HG03095 (cell line): ENCODE measurements around the gene OR4N5.
"Not testable (repeated sequence)": the region's sequence is repeated elsewhere in the genome, so short reads cannot be mapped to it uniquely, and the experiment has no call there.

Experiments
- ATAC-seq: cut with Tn5 transposase; IDR thresholded peaks from one replicate; pipeline ENCODE4 v1.9.1; 2021; ENCODE audit warnings: moderate library complexity; ENCODE audit not compliant: unreplicated experiment

OR4N5 gene, protein sequence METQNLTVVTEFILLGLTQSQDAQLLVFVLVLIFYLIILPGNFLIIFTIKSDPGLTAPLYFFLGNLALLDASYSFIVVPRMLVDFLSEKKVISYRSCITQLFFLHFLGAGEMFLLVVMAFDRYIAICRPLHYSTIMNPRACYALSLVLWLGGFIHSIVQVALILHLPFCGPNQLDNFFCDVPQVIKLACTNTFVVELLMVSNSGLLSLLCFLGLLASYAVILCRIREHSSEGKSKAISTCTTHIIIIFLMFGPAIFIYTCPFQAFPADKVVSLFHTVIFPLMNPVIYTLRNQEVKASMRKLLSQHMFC

DNA sequence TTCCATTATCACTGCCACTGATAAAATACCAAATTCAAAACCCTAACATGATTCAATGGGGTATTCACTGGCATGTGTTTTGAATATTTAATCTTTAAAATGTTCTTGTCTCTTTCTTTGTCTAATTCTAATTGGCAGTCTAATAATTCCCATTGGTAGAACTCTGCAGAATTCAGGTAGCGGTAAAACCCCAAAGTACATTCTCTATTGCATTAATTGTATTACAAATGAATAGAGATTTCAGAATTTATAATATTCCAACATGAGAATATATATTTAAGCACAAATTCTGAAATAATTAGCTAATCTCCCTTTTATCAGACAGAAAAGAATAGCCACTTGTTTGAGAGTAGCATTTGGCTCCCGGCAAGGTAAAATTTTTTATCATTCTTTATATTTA, at the start of gene OR4N5:
OR4N5 (plus strand) TSS at position 301 of the 400 bp plus-strand sequence. CDS start 4,916 bp downstream, outside the sequence.
- ATAC-seq: no peak

DNA sequence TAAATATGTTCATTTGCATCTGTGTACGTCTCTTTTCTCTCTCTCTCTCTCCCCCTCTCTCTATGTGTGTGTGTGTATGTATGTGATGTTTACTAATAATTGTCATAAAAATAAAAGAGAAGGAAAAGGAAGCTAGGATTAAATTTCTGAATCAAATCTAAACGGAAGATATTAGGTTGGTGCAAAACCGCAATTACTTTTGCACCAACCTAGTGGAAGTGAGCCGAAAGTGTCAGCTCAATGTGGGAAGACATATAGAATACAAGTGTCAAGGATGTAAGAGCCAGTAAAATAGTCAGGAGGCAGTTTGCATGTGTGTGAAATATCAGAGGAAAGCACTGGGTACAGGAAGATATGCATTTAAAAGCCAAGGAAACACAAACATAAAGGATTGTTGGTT, 46.6 kb upstream of the OR4N5 start:
- no peak for ATAC-seq

DNA sequence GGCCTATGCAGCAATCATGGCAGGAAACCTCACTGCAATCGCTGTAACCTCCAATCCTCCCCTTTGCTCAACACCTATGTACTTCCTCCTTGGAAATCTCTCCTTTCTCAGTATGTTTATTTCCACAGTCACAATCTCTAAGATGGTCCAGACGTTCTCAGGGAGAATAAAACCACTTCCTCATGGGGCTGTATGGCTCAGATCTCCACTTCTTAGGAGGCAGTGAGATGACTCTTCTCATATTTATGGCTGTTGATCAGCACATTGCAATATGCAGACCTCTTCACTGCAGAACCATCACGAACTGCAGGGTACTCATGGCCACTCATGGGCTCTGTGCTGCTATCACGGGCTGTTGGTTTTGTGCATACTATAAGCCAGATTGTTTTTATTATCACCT, 45.2 kb upstream of the OR4N5 start:
- ATAC-seq: no peak

DNA sequence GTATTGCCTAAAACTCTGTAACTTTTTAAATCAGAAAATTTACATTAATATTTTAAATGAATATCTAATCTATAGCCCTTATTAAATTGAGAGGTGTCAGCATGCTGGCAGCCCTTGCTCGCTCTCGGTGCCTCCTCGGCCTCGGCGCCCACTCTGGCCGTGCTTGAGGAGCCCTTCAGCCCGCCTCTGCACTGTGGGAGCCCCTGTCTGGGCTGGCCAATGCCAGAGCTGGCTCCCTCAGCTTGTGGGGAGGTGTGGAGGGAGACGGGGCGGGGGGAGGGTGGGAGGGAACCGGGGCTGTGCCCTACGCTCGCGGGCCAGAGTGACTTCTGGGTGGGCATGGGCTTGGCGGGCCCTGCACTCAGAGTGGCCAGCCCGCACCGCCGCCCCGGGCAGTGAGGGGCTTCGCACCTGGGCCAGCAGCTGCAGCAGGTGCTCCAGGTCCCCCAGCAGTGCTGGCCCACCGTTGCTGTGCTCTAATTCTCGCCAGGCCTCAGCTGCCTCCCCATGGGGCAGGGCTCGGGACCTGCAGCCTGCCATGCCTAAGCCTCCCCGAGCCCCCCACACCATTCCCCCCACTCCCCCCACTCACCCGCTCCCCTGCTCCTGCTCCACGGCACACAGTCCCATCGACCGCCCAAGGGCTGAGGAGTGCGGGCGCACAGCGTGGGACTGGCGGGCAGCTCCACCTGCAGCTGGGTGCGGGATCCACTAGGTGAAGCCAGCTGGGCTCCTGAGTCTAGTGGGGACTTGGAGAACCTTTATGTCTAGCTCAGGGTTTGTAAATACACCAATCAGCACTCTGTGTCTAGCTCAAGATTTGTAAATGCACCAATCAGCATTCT, 39.5 kb upstream of the OR4N5 start:
- ATAC-seq: not testable (repeated sequence)

DNA sequence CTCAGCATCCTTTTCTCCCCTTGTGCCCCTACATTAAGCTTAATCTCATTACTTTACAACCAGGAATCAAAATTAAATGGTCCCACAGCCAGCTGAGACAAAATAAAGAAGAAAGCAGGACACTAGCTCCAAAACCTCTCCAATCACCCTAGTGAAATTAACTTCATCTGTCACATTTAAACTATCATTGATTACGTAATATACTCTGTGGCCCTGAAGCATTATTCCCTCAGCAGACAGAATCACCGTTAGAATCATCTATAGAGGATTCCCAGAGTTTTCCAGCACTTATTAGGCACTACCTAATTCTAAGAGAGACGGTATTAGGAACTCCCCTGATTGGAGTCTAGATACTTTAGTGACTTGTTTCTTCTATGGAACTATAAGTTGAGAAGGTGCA, 28.2 kb upstream of the OR4N5 start, which contains the start of gene OR4K17:
OR4K17 (plus strand) TSS at position 302 of the 400 bp plus-strand sequence. CDS start 6,761 bp downstream, outside the sequence.
- ATAC-seq: no peak

DNA sequence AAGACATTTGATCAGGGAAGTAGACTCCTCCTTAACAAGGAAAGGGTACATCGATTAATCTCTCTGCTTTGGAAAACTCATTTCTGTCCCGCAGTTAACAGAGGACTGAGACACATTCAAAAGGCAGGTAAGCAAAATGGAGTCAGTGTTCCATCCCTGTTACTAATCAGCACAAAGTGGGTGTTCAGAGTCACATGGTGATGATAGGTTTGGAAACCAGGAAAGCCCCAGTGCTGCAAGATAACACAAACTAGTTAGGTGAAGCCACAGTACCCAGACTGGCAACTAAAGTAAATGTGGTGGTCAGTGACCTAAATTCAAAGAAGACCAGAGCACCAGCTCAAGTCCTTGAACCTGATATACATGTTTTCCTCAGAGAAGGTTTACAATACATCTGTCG, 26.3 kb upstream of the OR4N5 start:
- no peak for ATAC-seq

DNA sequence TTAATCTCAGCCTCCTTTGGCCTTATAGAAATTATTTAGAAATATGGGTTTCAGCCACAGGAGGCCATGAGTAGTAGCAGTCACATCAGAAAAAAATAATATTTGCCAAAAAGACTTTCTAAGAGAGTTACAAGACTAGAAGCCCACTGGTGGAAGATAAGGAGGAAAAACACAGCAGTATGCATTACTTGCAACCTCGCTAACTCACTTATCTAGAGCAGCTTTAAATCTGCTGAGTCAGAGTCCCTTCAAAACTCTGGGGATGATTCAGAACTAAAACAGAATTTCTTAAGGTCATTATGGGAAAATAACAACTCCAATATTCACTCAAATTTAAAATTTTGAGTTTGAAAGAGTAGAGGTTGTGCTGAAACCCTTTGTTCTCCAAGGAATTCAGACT, 21.9 kb upstream of the OR4N5 start:
- ATAC-seq: no peak

DNA sequence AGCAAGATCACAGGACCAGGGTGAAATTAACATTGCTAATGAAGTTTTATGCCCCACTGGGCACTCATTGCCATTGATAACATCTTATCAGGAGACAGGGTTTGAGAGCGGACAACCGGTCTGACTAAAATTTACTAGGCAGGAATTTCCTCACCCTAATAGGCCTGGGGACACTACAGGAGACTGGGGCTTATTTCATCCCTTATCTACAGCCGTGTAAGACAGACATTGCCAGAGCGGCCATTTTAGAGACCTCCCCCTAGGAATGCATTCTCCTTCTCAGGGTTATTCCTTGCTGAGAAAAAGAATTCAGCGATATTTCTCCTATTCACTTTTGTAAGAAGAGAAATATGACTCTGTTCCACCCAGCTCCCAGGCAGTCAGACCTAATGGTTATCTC, 19.8 kb upstream of the OR4N5 start:
- ATAC-seq: no peak

DNA sequence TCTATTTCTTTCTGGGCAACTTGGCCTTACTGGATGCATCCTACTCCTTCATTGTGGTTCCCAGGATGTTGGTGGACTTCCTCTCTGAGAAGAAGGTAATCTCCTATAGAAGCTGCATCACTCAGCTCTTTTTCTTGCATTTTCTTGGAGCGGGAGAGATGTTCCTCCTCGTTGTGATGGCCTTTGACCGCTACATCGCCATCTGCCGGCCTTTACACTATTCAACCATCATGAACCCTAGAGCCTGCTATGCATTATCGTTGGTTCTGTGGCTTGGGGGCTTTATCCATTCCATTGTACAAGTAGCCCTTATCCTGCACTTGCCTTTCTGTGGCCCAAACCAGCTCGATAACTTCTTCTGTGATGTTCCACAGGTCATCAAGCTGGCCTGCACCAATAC, 5.3 kb downstream of the OR4N5 start:
- no peak for ATAC-seq

DNA sequence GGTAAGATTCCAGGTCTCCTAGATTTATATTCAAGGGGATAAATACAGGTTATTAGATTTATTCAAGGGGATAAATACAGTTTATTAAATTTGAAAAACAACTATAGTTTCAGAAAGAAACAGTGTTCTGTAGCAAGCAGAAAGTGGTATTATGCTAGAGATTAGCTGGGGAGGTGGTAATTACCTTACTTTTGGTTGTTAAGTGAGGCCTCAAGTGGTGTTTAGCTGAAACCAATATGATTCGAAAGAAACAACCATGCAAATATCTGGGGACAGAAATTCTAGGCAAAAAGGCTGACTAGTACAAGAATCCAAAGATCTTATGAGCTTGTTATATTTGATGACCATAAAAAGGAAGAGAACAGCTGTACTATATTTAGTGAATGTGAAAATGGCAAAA, 6.2 kb downstream of the OR4N5 start:
- ATAC-seq: no peak

DNA sequence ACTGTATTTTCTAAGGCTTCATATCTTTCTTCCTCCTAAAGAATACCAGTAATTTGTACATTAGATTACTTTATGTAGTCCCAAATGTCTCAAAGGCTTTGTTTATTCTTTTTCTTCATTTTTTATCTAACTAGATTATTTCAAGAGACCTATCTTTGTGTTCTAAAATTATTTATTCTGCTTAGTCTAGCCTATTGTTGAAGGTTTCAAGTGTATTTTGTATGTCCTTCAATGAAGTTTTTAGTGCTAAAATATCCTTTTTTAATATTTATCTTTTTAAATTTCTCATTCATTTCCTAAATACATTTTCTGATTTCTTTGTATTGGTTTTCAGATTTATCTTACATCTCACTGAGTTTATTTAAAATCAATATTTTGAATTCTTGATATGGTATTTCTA, 25.8 kb downstream of the OR4N5 start:
- ATAC-seq: no peak

DNA sequence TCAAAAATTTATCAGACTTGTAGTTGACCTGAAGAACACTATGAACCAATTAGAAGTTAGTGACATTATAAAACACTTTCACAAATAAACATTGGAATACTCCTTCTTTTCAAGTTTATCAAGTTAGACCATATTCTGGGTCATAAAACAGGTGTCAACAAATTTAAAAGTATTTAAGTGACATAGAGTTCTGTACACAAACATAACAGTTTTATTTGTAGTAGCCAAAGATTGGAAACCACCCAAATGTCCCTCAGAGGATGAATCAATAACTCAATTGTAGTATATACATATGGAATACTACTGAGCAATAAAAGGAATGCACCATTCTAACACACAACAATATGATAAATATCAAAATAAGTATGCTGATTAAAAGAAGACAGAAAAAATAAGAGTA, 28.5 kb downstream of the OR4N5 start:
- no peak for ATAC-seq

DNA sequence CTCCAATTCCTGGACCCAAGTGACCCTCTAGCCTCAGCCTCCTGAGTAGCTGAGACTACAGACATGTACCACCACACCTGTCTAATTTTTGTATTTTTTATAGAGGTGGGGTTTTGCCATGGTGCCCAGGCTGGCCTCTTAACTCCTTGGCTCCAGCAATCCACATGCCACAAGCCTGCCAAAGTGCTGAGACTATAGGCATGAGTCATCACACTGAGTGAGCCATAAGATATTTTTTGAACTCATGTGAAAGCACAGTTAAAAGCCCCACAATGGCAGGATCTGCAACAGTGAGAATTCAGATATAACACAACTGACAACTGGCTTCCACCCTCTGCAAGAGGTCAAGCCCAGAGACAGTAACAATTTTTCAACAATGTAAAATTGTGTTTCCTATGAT, 31.2 kb downstream of the OR4N5 start:
- not testable (repeated sequence) for ATAC-seq

DNA sequence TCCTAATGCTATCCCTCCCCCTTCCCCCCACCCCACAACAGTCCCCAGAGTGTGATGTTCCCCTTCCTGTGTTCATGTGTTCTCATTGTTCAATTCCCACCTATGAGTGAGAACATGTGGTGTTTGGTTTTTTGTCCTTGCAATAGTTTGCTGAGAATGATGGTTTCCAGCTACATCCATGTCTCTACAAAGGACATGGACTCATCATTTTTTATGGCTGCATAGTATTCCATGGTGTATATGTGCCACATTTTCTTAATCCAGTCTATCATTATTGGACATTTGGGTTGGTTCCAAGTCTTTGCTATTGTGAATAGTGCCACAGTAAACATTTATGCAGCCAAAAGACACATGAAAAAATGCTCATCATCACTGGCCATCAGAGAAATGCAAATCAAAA, 35.6 kb downstream of the OR4N5 start:
- ATAC-seq: not testable (repeated sequence)

DNA sequence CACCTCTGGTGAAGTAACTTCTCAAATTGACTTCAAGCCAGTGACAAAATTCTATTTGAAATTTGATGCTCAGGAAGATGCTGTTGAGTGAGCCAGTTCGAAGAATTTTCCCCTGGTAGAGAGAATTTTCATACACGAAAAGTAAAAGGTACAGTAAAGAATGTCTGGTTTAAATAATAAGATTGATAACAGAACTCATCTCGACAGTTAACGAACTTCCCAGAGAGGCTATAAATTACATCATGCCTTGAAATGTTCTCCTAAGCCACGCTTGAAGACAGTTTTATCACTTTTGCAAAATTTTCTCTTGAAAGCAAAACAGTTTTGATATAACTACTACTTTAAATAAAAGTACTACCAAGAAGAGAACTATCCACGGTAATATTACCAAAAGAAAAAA, 37.7 kb downstream of the OR4N5 start:
- ATAC-seq: no peak

DNA sequence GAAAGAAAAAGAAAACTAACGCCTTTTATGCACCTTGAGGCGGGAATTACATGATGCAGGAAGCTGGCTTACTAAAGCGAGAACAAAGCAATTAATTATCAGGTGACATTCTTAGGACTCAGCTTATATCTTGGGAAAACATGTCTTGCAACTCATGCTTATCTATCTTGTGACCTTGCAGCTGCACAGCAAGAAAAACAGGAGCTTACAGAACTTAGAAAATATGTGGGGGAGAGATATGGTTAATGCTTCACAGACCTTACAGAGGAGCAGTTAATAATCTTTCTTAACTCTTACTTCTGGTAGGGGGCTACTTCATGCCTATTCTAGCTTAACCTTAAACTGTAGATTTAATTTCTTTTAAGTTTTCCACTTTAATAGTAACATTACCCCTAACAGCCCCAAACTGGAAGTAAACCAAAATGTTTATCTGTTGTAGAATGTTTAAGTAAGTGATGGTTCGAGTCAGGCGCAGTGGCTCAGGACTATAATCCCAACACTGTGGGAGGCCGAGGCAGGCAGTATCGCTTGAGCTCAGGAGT, 38.9 kb downstream of the OR4N5 start:
- no peak for ATAC-seq

DNA sequence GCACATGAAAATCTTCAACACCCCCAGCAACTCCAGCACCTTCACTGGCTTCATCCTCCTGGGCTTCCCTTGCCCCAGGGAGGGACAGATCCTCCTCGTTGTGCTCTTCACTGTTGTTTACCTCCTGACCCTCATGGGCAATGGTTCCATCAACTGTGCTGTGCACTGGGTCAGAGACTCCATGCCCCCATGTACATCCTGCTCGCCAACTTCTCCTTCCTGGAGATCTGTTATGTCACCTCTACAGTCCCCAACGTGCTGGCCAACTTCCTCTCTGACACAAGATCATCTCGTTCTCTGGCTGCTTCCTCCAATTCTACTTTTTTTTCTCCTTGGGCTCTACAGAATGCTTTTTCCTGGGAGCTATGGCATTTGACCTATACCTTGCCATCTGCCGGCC, 40.6 kb downstream of the OR4N5 start:
- no peak for ATAC-seq

DNA sequence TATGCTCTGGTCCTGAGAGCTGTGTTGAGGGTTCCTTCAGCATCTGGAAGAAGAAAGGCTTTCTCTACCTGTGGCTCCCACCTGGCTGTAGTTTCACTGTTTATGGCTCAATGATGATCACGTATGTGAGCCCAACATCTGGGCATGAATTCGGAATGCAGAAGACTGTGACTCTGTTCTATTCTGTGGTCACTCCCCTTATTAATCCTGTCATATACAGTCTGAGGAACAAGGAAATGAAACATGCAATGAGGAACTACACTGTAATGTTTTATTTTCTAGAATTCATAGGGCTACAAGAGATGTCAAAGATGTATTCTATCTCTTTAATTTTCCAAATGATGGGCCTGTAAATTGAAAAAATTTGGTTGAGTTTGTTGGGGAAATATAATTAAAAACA, 41.3 kb downstream of the OR4N5 start:
- no peak for ATAC-seq

DNA sequence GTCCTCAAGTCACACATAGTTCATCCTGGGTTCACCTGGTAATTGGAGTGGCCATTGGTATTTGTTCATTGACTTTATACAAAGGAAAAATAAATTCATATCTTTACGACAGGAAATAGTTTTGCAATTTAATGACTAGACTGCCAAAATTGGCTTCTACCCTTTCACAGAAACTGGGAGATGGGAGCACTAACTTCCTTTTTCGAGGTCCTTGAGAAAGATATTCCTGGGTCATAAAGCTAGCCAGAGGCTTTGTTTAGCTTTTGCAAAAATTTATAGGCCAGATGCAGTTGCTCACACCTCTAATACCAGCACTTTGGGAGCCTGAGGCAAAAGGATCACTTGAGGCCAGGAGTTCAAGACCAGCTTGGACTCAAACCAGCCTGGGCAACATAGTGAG, 41.9 kb downstream of the OR4N5 start:
- no peak for ATAC-seq

DNA sequence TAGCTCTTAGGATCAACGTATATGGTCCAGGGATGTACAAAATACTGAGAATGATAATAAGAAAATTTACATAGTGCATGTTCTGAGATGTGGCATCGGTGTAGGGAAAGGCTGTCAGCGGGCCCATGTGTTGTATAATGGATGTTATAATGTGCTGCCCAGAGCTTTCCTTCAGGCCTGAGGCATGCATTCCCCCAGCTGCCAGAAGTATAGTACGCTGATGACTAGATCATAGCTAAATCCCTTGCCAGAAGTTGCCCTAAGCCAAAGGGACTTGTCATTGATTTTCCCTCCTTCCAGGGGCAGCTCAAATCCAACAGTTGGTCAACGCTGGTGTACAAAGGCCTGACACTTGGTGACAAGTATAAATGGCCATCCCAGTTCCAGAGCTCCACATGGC, 45.6 kb downstream of the OR4N5 start:
- no peak for ATAC-seq

DNA sequence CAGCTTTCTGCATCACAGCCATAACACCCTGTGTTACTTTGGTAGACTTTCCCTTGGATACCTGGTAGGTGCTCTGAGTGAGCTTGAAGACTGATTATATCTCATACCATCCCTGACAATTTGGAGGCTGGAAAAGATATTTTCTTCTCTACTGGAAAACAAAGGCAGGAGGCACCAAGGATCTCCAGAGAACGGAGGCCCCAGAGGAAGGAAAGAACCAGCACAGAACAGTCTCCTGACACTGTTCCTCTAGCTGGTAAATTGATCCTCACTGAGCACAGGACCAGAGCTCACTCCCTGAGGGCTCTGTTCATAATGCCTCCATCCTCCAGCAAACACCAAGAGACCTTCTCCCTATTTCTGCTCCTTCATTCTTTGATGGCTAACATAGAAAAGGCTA, 52.0 kb downstream of the OR4N5 start, which contains the start of gene OR11G2:
OR11G2 (plus strand) TSS at position 301 of the 400 bp plus-strand sequence. CDS start 6,542 bp downstream, outside the sequence.
- no peak for ATAC-seq

DNA sequence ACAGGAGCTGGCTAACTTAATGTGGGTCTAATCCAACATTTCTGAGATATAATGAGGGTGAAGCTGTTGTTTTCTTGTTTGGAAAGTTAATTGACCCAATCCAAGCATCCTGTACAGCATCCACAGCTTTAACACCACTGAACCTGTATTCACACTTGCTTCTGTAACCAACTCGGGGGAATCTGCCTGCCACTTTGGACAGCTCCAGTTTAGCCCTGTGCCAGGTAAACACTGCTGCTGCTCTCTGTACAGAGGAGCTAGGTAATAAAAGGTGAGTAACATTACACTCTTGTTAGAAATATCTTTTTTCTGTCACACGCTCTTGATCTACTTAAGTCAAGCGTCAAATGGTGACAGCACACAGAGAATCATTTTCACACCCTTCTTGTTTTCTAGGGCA, 52.8 kb downstream of the OR4N5 start:
- no peak for ATAC-seq
